GM23338 (cell line): ENCODE results near the gene MAPK14. TPM values are rescaled to one million over a fixed set of nuclear protein-coding genes. Genes with fewer than 3 reads are reported as not detected.

Experiments used
- ATAC-seq: fragments of 200-7000 bp; cut with Tn5 transposase; 3 replicates; pipeline ENCODE4 v1.9.1; 2020
- DNase-seq: peaks from one replicate; pipeline ENCODE4 v3.0.0-alpha.2; 2015; ENCODE audit warnings: low spot score
- H2AFZ ChIP-seq: fragments of 200-600 bp; sonication (generic); 2 replicates; pipeline ENCODE4 v1.8.0; 2016; ENCODE audit warnings: antibody characterized with exemption, mild to moderate bottlenecking, moderate library complexity
- H3F3A ChIP-seq: fragments of 200-600 bp; sonication (generic); replicated peaks from 2 replicates; pipeline ENCODE4 v1.8.0; 2017; ENCODE audit warnings: antibody characterized with exemption, mixed run types, low read depth
- H3K27ac ChIP-seq: fragments of 200-600 bp; sonication (generic); 2 replicates; pipeline ENCODE4 v1.6.1; 2016; ENCODE audit warnings: low read depth
- H3K27me3 ChIP-seq: fragments of 200-600 bp; sonication (generic); 2 replicates; pipeline ENCODE4 v1.8.0; 2016; ENCODE audit warnings: mild to moderate bottlenecking, mixed run types, moderate library complexity; ENCODE audit not compliant: insufficient read depth
- H3K36me3 ChIP-seq: fragments of 200-600 bp; sonication (generic); 2 replicates; pipeline ENCODE4 v1.8.0; 2016; ENCODE audit warnings: mild to moderate bottlenecking; ENCODE audit not compliant: insufficient read depth
- H3K4me1 ChIP-seq: fragments of 200-600 bp; sonication (generic); 2 replicates; pipeline ENCODE4 v1.8.0; 2016; ENCODE audit warnings: mild to moderate bottlenecking, moderate library complexity; ENCODE audit not compliant: insufficient read depth
- H3K4me2 ChIP-seq: fragments of 200-600 bp; sonication (generic); 2 replicates; pipeline ENCODE4 v1.7.1; 2017; ENCODE audit warnings: mixed run types
- H3K4me3 ChIP-seq: fragments of 200-600 bp; sonication (generic); 2 replicates; pipeline ENCODE4 v1.6.1; 2016; ENCODE audit warnings: mixed run types
- H3K79me2 ChIP-seq: fragments of 200-600 bp; sonication (generic); replicated peaks from 2 replicates; pipeline ENCODE4 v1.8.0; 2017; ENCODE audit warnings: mild to moderate bottlenecking; ENCODE audit not compliant: insufficient read depth
- H3K9me2 ChIP-seq: fragments of 200-600 bp; sonication (generic); 2 replicates; pipeline ENCODE4 v1.8.0; 2017; ENCODE audit not compliant: insufficient read depth
- H4K20me1 ChIP-seq: fragments of 200-600 bp; sonication (generic); replicated peaks from 2 replicates; pipeline ENCODE4 v1.8.0; 2017; ENCODE audit warnings: mild to moderate bottlenecking; ENCODE audit not compliant: insufficient read depth
- H3K27ac Mint-ChIP-seq: 2 replicates; pipeline ENCODE4 v1.8.0; 2020; ENCODE audit warnings: inconsistent platforms, mild to moderate bottlenecking, moderate library complexity, mixed read lengths
- H3K27me3 Mint-ChIP-seq: 3 replicates; pipeline ENCODE4 v1.8.0; 2022; ENCODE audit warnings: low read depth, mild to moderate bottlenecking, moderate library complexity, mixed read lengths, inconsistent platforms; ENCODE audit not compliant: insufficient read depth, poor library complexity
- H3K36me3 Mint-ChIP-seq: 3 replicates; pipeline ENCODE4 v1.8.0; 2021; ENCODE audit warnings: low read depth, mild to moderate bottlenecking, inconsistent platforms, moderate library complexity, mixed read lengths
- H3K4me1 Mint-ChIP-seq: 3 replicates; pipeline ENCODE4 v1.8.0; 2020; ENCODE audit warnings: mild to moderate bottlenecking, inconsistent platforms, mixed read lengths
- H3K4me3 Mint-ChIP-seq: 3 replicates; pipeline ENCODE4 v1.8.0; 2021; ENCODE audit warnings: moderate library complexity, mild to moderate bottlenecking, inconsistent platforms, mixed read lengths
- H3K9me3 Mint-ChIP-seq: 3 replicates; pipeline ENCODE4 v1.8.0; 2020; ENCODE audit warnings: moderate library complexity, mild to moderate bottlenecking, inconsistent platforms, mixed read lengths
- CREB1 ChIP-seq: fragments of 250-450 bp; sonication (Bioruptor Pico); IDR thresholded peaks from 2 replicates; pipeline ENCODE4 v1.5.0; 2020; ENCODE audit warnings: low read depth, mild to moderate bottlenecking, moderate library complexity
- ETS1 ChIP-seq: IDR thresholded peaks from 2 replicates; pipeline ENCODE4 v1.6.1; 2016; ENCODE audit warnings: antibody characterized with exemption
- EZH2 ChIP-seq: fragments of 200-600 bp; sonication (generic); IDR thresholded peaks from one replicate; pipeline ENCODE4 v1.8.0; 2017; ENCODE audit warnings: antibody characterized with exemption, mild to moderate bottlenecking, low read depth; ENCODE audit not compliant: unreplicated experiment
- EZH2phosphoT487 ChIP-seq: fragments of 200-600 bp; sonication (generic); IDR thresholded peaks from one replicate; pipeline ENCODE4 v1.8.1; 2018; ENCODE audit warnings: antibody characterized with exemption; ENCODE audit not compliant: unreplicated experiment
- JUNB ChIP-seq: IDR thresholded peaks from one replicate; pipeline ENCODE4 v1.6.1; 2016; ENCODE audit warnings: antibody characterized with exemption; ENCODE audit not compliant: unreplicated experiment
- NANOG ChIP-seq: IDR thresholded peaks from 2 replicates; pipeline ENCODE4 v1.6.1; 2016; ENCODE audit warnings: antibody characterized with exemption, borderline replicate concordance
- POLR2AphosphoS5 ChIP-seq: IDR thresholded peaks from 2 replicates; pipeline ENCODE4 v1.6.1; 2016; ENCODE audit warnings: antibody characterized with exemption, low read depth
- REST ChIP-seq: IDR thresholded peaks from one replicate; pipeline ENCODE4 v1.6.1; 2018; ENCODE audit warnings: antibody characterized with exemption; ENCODE audit not compliant: unreplicated experiment
- STAT1 ChIP-seq: IDR thresholded peaks from one replicate; pipeline ENCODE4 v1.6.1; 2016; ENCODE audit warnings: antibody characterized with exemption; ENCODE audit not compliant: unreplicated experiment
- ZNF114 ChIP-seq: fragments of 250-450 bp; sonication (Bioruptor Pico); IDR thresholded peaks from 2 replicates; pipeline ENCODE4 v1.5.0; 2020; ENCODE audit warnings: mild to moderate bottlenecking, moderate library complexity
- ZNF331 ChIP-seq: fragments of 250-450 bp; sonication (Bioruptor Pico); IDR thresholded peaks from 2 replicates; pipeline ENCODE4 v1.5.0; 2020; ENCODE audit warnings: low read depth, mild to moderate bottlenecking, moderate library complexity
- polyA plus RNA-seq: library from polyadenylated mRNA; unstranded; fragments of >200 nt; fragmentation: Nextera tagmentation; extraction: Ambion mirVana; gene quantifications from 2 replicates; pipeline ENCODE4 v1.2.1, GENCODE V29; 2016
- total RNA-seq: library from RNA; depleted of rRNA; stranded (reverse); fragments of >200 nt; shearing (Covaris generic); gene quantifications from 2 replicates; pipeline ENCODE4 v1.2.3, GENCODE V29; 2014
- TF ChIP-seq, protein P1 (sequence below): fragments of 250-450 bp; sonication (Bioruptor Pico); IDR thresholded peaks from 2 replicates; pipeline ENCODE4 v1.5.0; 2020; ENCODE audit warnings: mild to moderate bottlenecking, moderate library complexity
- TF ChIP-seq, protein P2 (sequence below), 2 experiments: fragments of 200-600 bp in 1 of 2; sonication (generic) in 1 of 2; conservative IDR thresholded peaks; 2 replicates each; pipeline versions ENCODE4 v1.5.1 to v1.6.1; 2016 to 2017; ENCODE audit warnings: antibody characterized with exemption in 2 of 2, low read depth in 2 of 2, mild to moderate bottlenecking in 2 of 2, moderate library complexity in 1 of 2

The MAPK14 gene
- total and polyA plus RNA-seq, 2 experiments from 2014 or later: 8.8 to 44.5 TPM

- H3K9me2 ChIP-seq: no peaks in the 10 kb centered on the region
- no peaks in the 10 kb centered on the region for H3K36me3 ChIP-seq
- H3K36me3 Mint-ChIP-seq: no peaks in the 10 kb centered on the region
- no peak for TF ChIP-seq STAT1
- TF ChIP-seq, protein P1, sequence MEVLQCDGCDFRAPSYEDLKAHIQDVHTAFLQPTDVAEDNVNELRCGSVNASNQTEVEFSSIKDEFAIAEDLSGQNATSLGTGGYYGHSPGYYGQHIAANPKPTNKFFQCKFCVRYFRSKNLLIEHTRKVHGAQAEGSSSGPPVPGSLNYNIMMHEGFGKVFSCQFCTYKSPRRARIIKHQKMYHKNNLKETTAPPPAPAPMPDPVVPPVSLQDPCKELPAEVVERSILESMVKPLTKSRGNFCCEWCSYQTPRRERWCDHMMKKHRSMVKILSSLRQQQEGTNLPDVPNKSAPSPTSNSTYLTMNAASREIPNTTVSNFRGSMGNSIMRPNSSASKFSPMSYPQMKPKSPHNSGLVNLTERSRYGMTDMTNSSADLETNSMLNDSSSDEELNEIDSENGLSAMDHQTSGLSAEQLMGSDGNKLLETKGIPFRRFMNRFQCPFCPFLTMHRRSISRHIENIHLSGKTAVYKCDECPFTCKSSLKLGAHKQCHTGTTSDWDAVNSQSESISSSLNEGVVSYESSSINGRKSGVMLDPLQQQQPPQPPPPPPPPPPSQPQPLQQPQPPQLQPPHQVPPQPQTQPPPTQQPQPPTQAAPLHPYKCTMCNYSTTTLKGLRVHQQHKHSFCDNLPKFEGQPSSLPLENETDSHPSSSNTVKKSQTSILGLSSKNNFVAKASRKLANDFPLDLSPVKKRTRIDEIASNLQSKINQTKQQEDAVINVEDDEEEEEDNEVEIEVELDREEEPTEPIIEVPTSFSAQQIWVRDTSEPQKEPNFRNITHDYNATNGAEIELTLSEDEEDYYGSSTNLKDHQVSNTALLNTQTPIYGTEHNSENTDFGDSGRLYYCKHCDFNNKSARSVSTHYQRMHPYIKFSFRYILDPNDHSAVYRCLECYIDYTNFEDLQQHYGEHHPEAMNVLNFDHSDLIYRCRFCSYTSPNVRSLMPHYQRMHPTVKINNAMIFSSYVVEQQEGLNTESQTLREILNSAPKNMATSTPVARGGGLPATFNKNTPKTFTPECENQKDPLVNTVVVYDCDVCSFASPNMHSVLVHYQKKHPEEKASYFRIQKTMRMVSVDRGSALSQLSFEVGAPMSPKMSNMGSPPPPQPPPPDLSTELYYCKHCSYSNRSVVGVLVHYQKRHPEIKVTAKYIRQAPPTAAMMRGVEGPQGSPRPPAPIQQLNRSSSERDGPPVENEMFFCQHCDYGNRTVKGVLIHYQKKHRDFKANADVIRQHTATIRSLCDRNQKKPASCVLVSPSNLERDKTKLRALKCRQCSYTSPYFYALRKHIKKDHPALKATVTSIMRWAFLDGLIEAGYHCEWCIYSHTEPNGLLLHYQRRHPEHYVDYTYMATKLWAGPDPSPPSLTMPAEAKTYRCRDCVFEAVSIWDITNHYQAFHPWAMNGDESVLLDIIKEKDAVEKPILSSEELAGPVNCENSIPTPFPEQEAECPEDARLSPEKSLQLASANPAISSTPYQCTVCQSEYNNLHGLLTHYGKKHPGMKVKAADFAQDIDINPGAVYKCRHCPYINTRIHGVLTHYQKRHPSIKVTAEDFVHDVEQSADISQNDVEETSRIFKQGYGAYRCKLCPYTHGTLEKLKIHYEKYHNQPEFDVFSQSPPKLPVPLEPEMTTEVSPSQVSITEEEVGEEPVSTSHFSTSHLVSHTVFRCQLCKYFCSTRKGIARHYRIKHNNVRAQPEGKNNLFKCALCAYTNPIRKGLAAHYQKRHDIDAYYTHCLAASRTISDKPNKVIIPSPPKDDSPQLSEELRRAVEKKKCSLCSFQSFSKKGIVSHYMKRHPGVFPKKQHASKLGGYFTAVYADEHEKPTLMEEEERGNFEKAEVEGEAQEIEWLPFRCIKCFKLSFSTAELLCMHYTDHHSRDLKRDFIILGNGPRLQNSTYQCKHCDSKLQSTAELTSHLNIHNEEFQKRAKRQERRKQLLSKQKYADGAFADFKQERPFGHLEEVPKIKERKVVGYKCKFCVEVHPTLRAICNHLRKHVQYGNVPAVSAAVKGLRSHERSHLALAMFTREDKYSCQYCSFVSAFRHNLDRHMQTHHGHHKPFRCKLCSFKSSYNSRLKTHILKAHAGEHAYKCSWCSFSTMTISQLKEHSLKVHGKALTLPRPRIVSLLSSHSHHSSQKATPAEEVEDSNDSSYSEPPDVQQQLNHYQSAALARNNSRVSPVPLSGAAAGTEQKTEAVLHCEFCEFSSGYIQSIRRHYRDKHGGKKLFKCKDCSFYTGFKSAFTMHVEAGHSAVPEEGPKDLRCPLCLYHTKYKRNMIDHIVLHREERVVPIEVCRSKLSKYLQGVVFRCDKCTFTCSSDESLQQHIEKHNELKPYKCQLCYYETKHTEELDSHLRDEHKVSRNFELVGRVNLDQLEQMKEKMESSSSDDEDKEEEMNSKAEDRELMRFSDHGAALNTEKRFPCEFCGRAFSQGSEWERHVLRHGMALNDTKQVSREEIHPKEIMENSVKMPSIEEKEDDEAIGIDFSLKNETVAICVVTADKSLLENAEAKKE (CRISPR knock-in tag): no peak
- TF ChIP-seq, protein P2, sequence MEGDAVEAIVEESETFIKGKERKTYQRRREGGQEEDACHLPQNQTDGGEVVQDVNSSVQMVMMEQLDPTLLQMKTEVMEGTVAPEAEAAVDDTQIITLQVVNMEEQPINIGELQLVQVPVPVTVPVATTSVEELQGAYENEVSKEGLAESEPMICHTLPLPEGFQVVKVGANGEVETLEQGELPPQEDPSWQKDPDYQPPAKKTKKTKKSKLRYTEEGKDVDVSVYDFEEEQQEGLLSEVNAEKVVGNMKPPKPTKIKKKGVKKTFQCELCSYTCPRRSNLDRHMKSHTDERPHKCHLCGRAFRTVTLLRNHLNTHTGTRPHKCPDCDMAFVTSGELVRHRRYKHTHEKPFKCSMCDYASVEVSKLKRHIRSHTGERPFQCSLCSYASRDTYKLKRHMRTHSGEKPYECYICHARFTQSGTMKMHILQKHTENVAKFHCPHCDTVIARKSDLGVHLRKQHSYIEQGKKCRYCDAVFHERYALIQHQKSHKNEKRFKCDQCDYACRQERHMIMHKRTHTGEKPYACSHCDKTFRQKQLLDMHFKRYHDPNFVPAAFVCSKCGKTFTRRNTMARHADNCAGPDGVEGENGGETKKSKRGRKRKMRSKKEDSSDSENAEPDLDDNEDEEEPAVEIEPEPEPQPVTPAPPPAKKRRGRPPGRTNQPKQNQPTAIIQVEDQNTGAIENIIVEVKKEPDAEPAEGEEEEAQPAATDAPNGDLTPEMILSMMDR (conservative IDR thresholded peaks at IDR 0.05; ENCODE audit: low read depth in 2 of 2): no peak
- TF ChIP-seq NANOG: no peak
- no peak for TF ChIP-seq CREB1 (CRISPR knock-in tag)
- no peak for TF ChIP-seq POLR2AphosphoS5
- TF ChIP-seq ZNF331 (CRISPR knock-in tag): no peak
- no peak for TF ChIP-seq EZH2
- no peak for TF ChIP-seq ZNF114 (CRISPR knock-in tag)
- TF ChIP-seq REST: no peak
- no peak for TF ChIP-seq ETS1
- no peak for TF ChIP-seq EZH2phosphoT487
- TF ChIP-seq JUNB: no peak
- no peaks in the 10 kb centered on the region for H3F3A ChIP-seq
- ATAC-seq (no peak), DNase-seq (no peak)
- H3K27ac ChIP-seq: no peak overlapping the region
- H3K4me2 ChIP-seq: no peak overlapping the region
- peaks cover 4% of the 10 kb centered on the region; the same call in 2 of the 3 replicates for H3K4me1 Mint-ChIP-seq
- peaks cover 4% of the 10 kb centered on the region for H3K27me3 Mint-ChIP-seq
- no peaks in the 10 kb centered on the region for H4K20me1 ChIP-seq
- H3K79me2 ChIP-seq: no peaks in the 10 kb centered on the region
- H3K4me3 Mint-ChIP-seq: no peak overlapping the region
- H3K27ac Mint-ChIP-seq: no peak overlapping the region
- no peaks in the 10 kb centered on the region for H3K9me3 Mint-ChIP-seq
- H2AFZ ChIP-seq: no peak overlapping the region
- H3K4me1 ChIP-seq: no peaks in the 10 kb centered on the region
- H3K27me3 ChIP-seq: no peaks in the 10 kb centered on the region
- no peak overlapping the region for H3K4me3 ChIP-seq
Measured at GRCh38 chr6:36015666-36016065, 11.9 kb upstream of the MAPK14 start.
